C4-2B (cell line): ENCODE measurements around the gene NINJ1.

Experiments
- CTCF ChIP-seq: fragments of 450-650 bp; conservative IDR thresholded peaks from 2 replicates; pipeline ENCODE4 v1.5.1; 2017; ENCODE audit warnings: mild to moderate bottlenecking
- ZFX ChIP-seq: fragments of 450-650 bp; IDR thresholded peaks from 2 replicates; pipeline ENCODE4 v1.6.1; 2017

GRCh38 chr9:93133681-93134014 is 403 bp downstream of the NINJ1 start:
- TF ChIP-seq CTCF (no peak), ZFX (no peak)
